OCI-M1 (cell line): ENCODE measurements around the gene CHD2.

Experiments
- DNase-seq: peaks from one replicate; lab custom pipeline; 2025; lab: John Stamatoyannopoulos, UW

CHD2 gene

DNA sequence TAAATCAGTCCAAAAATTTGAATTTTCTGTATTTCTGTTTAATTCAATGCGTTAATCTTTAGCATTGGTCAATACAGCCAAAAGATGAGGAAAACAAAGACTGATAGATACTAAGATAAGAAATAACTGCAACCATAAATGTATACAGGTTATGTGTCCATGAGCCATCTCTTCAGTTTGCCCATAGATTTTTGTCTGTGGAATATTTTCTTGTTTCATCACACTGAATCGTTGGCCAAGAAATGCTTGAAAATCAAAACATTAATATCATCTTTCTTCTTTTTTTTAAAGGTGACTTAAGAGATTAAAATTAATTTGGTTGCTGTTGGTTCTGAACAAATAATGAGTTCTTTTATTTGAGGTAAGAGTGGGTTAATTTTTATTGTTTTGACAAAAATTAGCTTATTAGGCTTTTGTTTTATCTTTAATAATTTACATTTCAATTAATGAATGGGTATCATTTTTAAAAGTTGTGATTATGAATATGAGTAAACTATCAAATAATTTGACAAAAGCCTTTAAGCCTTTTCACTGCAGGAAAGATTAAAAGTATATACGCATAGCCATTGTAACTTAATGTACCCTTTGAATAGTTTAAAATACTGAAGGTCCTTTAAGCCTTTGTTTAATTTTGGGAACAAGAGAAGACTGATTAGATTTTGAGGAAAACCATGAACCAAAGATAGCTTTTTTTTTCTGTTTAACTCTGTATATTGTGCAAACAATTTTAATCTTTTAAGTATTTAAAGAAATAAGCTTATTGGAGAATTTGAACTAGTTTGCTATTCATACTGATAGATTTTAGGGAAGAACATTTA is 14.7 kb upstream of the CHD2 start:
- DNase-seq, result no peak

DNA sequence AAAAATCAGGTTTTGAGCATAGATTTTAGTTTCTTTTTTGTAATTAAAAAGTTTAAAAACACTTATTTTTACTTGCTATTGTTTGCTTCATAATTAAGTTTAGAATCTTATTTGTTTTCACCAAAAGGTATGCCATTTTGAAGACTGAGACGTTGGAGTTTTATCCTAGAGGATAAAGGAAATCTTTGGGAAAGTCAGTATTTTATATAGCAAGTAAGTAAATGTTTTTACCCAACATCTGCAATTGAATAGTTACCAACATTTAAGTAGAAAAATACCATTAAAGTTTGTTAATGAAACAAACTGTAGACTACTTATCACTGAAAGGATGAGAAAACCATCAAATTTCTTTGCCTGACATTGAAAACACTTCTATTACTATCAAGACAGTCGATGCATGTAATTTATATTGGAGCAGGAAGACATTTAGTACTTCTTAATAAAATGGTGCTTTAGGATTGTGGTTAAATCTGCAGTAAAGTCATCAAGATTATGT is 14.0 kb upstream of the CHD2 start:
- no peak for DNase-seq

DNA sequence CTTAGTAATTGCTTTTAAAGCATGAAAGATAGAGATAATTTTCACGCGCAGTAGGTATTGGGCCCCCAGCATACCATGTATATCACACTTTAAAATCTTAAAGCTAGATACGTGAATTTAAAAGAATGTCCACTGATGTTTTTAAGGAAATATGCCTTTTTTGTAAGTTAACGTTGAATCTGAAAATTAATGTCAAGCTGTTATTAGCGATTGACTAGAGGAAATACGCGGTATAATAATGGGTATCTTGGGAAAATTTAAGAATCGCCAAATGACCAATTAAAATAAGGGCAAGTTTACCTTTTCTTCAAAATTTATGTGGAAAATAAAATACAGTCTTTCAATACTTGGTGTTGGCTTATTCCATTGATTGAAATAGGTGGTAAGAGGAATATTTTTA is 13.3 kb upstream of the CHD2 start:
- DNase-seq, result no peak

DNA sequence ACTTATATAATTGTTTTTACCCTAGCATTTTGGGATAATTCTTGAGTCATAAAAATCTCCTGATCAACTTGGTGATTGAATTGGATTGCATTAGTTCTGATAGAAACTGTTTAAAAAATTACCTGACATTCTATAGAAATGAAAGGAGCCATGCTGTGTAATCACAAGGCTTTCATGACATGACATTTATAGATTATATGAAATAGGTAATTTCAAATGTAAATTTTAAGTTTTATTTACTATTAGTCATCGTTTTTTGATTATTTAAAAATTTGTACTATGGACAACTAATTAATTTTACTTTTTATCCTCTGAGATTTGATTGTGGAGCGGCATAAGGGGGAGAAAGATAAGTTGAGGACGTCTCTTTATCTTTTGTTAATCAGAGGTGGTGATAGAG is 12.3 kb upstream of the CHD2 start:
- no peak for DNase-seq

- DNase-seq, result no peak
Observed at GRCh38 chr15:92889390-92890107, 10.6 kb upstream of the CHD2 start.

- DNase-seq, result no peak
Observed at GRCh38 chr15:92891533-92892200, 8.5 kb upstream of the CHD2 start.

DNA sequence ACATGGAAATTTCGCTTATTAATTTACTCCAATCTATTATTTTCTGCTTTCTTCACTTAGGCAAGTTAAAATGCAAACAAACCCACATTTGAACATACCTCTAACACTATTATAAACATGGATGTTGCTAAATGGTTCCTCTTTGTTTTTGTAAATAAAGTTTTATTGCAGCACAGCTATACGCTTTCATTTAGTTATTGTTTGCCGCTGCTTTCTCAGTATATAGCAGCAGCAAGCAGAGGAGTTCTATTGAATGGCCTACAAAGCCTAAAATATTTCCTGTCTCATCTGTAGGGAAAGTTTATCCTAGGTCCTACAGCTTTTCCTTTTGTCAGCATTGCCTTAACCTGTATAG is 7.9 kb upstream of the CHD2 start:
- no peak for DNase-seq

DNA sequence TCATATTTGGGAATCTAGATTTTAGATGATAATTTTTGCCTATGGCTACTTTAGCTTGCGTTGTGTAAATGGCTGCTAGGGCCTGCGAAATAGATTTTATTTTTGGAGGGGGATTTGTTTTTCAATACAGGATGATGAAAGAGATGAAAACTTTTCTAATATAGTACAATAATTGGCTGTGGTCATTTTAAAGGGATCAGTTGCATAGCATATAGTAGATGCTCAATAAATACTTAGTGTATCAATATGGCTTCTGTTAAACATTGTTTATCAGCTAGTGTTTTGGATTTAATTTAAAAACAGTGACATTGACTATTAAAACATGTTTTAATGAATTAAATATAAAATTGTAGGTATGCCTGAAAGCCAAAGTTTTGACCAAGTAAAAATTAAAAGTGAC is 6.9 kb upstream of the CHD2 start:
- DNase-seq, result no peak

- no peak for DNase-seq
Observed at GRCh38 chr15:92896561-92896960, 3.6 kb upstream of the CHD2 start.

GRCh38 chr15:92897620-92898019 is 2.5 kb upstream of the CHD2 start:
- no peak for DNase-seq

- DNase-seq, result no peak
Observed at GRCh38 chr15:92898988-92899582, 1.0 kb upstream of the CHD2 start.

GRCh38 chr15:92899601-92899947 is 550 bp upstream of the CHD2 start:
- peak; percentile 88 for DNase-seq

DNA sequence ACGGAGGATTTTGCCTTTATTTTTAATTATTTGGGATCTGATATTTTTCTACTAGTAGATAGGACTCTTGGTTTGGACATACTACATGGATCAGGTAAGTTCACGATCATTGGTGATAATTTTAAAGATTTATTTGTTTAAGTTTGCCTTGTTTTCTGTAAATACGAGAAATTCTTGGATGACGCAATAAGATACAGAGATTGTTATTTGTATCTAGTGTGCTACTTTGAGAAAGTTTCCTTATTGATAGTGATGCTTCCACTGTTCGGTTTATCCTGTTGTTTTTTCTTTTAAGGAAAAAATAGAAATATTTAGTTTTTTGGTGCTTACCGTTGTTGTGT is 577 bp downstream of the CHD2 start:
- peak; percentile 71 for DNase-seq

GRCh38 chr15:92901072-92901761 is 1.1 kb downstream of the CHD2 start:
- DNase-seq, result peak; percentile 71

GRCh38 chr15:92901995-92902394 is 1.9 kb downstream of the CHD2 start:
- peak; percentile 43 for DNase-seq

- peak; percentile 57 for DNase-seq
Observed at GRCh38 chr15:92902737-92903593, 2.8 kb downstream of the CHD2 start.

- DNase-seq, result no peak
Observed at GRCh38 chr15:92903631-92903965, 3.5 kb downstream of the CHD2 start.

GRCh38 chr15:92903966-92904721 is 4.0 kb downstream of the CHD2 start:
- peak; percentile 98 for DNase-seq

DNA sequence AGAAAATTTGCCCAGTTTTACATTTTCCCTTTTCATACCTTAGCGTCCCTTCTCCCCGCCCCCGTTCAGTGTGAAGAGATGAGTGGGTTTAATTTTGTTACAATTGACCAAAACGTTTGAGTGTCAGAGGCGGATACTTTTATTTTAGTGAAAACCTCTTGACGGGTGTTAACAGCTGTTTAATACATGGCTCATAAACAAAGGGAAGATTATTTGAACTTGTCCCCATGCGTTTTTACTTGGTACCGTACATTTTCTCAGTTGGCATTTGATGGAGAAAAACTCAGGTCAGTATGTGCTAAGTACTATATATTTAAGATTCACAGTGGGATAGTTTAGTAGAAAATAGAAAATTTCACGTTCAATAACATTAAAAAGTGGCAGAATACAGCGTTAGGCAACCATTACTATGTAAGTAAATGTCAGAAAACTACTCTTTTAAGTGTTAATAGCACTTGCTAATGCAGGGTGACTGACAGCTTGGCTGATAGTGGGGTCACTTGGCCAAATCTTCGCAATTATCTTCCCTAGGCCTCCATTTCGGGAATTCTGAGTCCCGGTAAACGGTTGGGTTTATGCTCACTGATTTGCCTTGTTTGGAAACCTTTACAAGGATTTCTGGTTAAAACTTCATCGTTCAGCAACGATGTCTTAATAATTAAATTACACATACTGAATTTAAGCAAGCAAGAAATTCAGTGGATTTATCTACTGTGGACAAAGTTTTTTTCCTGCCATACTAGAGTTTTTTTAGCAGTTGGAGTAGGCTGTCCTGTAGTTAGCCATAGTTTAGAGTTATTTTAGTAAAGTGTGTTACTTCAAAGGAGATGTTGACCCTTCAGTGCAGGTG is 4.8 kb downstream of the CHD2 start:
- peak; percentile 66 for DNase-seq

- peak; percentile 62 for DNase-seq
Observed at GRCh38 chr15:92906020-92906419, 5.9 kb downstream of the CHD2 start.
